ENCODE results near the gene PHACTR3. TPM values are rescaled to one million over a fixed set of nuclear protein-coding genes. Genes with fewer than 3 reads are reported as not detected.

The PHACTR3 gene
- total RNA-seq, 1 donor from 2014 or later, result 1.4 TPM

GRCh38 chr20:59821788-59822187 is 217.4 kb downstream of the PHACTR3 start:
- Histone ChIP-seq H3K36me3 (no peaks in the 10 kb centered on the region), H2AFZ (replicated peaks) (no peak overlapping the region), H3F3A (ENCODE audit: low read depth) (no peaks in the 10 kb centered on the region), H3K4me1 (no peaks in the 10 kb centered on the region), H3K27me3 (no peaks in the 10 kb centered on the region), H3K79me2 (ENCODE audit: low read depth) (no peaks in the 10 kb centered on the region), H3K27ac (no peak overlapping the region), H3K4me2 (no peak overlapping the region), H3K4me3 (no peak overlapping the region), H3K9ac (no peak overlapping the region), H3K9me3 (ENCODE audit: low read depth) (no peaks in the 10 kb centered on the region), H4K20me1 (ENCODE audit: low read depth) (no peaks in the 10 kb centered on the region)
- H3K27ac Mint-ChIP-seq, result no peak overlapping the region
- no peak overlapping the region for H3K4me3 Mint-ChIP-seq
- peaks cover 12% of the 10 kb centered on the region for H3K27me3 Mint-ChIP-seq (ENCODE audit: insufficient read depth, low read depth)
- H3K9me3 Mint-ChIP-seq, result no peaks in the 10 kb centered on the region
- peaks cover 15% of the 10 kb centered on the region for H3K4me1 Mint-ChIP-seq
- no peaks in the 10 kb centered on the region for H3K36me3 Mint-ChIP-seq
- no peak for DNase-seq (ENCODE audit: low spot score)
- no peak for TF ChIP-seq CTCF (IDR thresholded peaks at IDR 0.05)
- no peak for TF ChIP-seq EZH2 (IDR thresholded peaks at IDR 0.05)
- TF ChIP-seq EZH2phosphoT487 (IDR thresholded peaks at IDR 0.05), result no peak

- no peaks in the 10 kb centered on the region for H3K27me3 ChIP-seq
- H3K4me2 ChIP-seq, result no peak overlapping the region
- peaks cover 15% of the 10 kb centered on the region for H3K4me1 Mint-ChIP-seq
- TF ChIP-seq CTCF (IDR thresholded peaks at IDR 0.05), result no peak
- TF ChIP-seq EZH2phosphoT487 (IDR thresholded peaks at IDR 0.05), result no peak
- no peak for TF ChIP-seq EZH2 (IDR thresholded peaks at IDR 0.05)
- H3K9me3 ChIP-seq (ENCODE audit: low read depth), result no peaks in the 10 kb centered on the region
- H3F3A ChIP-seq (ENCODE audit: low read depth), result no peaks in the 10 kb centered on the region
- no peak overlapping the region for H2AFZ ChIP-seq (replicated peaks)
- no peak for DNase-seq (ENCODE audit: low spot score)
- peaks cover 14% of the 10 kb centered on the region for H3K27me3 Mint-ChIP-seq (ENCODE audit: insufficient read depth, low read depth)
- H3K9me3 Mint-ChIP-seq, result no peaks in the 10 kb centered on the region
- H3K27ac Mint-ChIP-seq, result no peak overlapping the region
- H3K36me3 ChIP-seq, result no peaks in the 10 kb centered on the region
- H3K4me3 Mint-ChIP-seq, result no peak overlapping the region
- no peak overlapping the region for H3K9ac ChIP-seq
- H3K36me3 Mint-ChIP-seq, result no peaks in the 10 kb centered on the region
- no peaks in the 10 kb centered on the region for H4K20me1 ChIP-seq (ENCODE audit: low read depth)
- no peaks in the 10 kb centered on the region for H3K79me2 ChIP-seq (ENCODE audit: low read depth)
- H3K4me1 ChIP-seq, result no peaks in the 10 kb centered on the region
- no peak overlapping the region for H3K27ac ChIP-seq
- H3K4me3 ChIP-seq, result no peak overlapping the region
Observed at GRCh38 chr20:59822291-59823029, 218.1 kb downstream of the PHACTR3 start.

- peak overlapping the region; percentile 53 for H3K27ac Mint-ChIP-seq
- Histone ChIP-seq H2AFZ (replicated peaks) (no peak overlapping the region), H3K9me3 (ENCODE audit: low read depth) (no peaks in the 10 kb centered on the region), H3F3A (ENCODE audit: low read depth) (no peaks in the 10 kb centered on the region), H3K4me2 (no peak overlapping the region), H4K20me1 (ENCODE audit: low read depth) (no peaks in the 10 kb centered on the region), H3K27me3 (no peaks in the 10 kb centered on the region), H3K27ac (no peak overlapping the region), H3K4me1 (no peaks in the 10 kb centered on the region), H3K9ac (no peak overlapping the region), H3K79me2 (ENCODE audit: low read depth) (no peaks in the 10 kb centered on the region), H3K36me3 (no peaks in the 10 kb centered on the region), H3K4me3 (no peak overlapping the region)
- TF ChIP-seq CTCF (IDR thresholded peaks at IDR 0.05), result no peak
- TF ChIP-seq EZH2 (IDR thresholded peaks at IDR 0.05), result no peak
- TF ChIP-seq EZH2phosphoT487 (IDR thresholded peaks at IDR 0.05), result no peak
- no peak for DNase-seq (ENCODE audit: low spot score)
- H3K36me3 Mint-ChIP-seq, result no peaks in the 10 kb centered on the region
- H3K4me1 Mint-ChIP-seq, result peaks cover 15% of the 10 kb centered on the region
- H3K27me3 Mint-ChIP-seq (ENCODE audit: insufficient read depth, low read depth), result peaks cover 14% of the 10 kb centered on the region
- H3K9me3 Mint-ChIP-seq, result no peaks in the 10 kb centered on the region
- H3K4me3 Mint-ChIP-seq, result no peak overlapping the region
Observed at GRCh38 chr20:59823030-59823423, 218.7 kb downstream of the PHACTR3 start.

Data from neural progenitor cell (in vitro differentiated cells).